Body of pancreas (tissue), 4 donors: ENCODE measurements around the gene TRMT44. TPM values are rescaled to one million over a fixed set of nuclear protein-coding genes. Genes with fewer than 3 reads are reported as not detected.

Experiments used
- ATAC-seq: fragments of 150-250 bp; one replicate; pipeline ENCODE4 v1.9.1; 2016
- DNase-seq, 4 donors: peaks; one replicate each; pipeline ENCODE4 v3.0.0-alpha.2; 2019
- H3K27ac ChIP-seq, 4 donors: fragments of 200-600 bp; sonication (generic); 1 replicate in 3 of 4; 2 replicates in 1 of 4; pipeline versions ENCODE4 v1.5.1 to v1.6.1; 2016 to 2019; ENCODE audit warnings: mild to moderate bottlenecking in 1 of 4, mixed read lengths in 1 of 4, moderate library complexity in 1 of 4
- H3K27me3 ChIP-seq, 2 donors: fragments of 200-600 bp; sonication (generic); one replicate each; pipeline ENCODE4 v1.6.0; 2016; ENCODE audit warnings: mild to moderate bottlenecking in 1 of 2
- H3K36me3 ChIP-seq, 2 donors: fragments of 200-600 bp; sonication (generic); replicated peaks in 1 of 2; 2 replicates each; pipeline ENCODE4 v1.5.1; 2016; ENCODE audit warnings: low read depth in 2 of 2; ENCODE audit not compliant: insufficient read depth in 1 of 2
- H3K4me1 ChIP-seq: fragments of 200-600 bp; sonication (generic); one replicate; pipeline ENCODE4 v1.6.0; 2016
- H3K4me3 ChIP-seq, 2 donors: fragments of 200-600 bp; sonication (generic); 1 replicate in 1 of 2; 2 replicates in 1 of 2; pipeline ENCODE4 v1.5.1; 2016 to 2019
- H3K9me3 ChIP-seq, 3 donors: fragments of 200-600 bp; sonication (generic); 1 replicate in 2 of 3; 2 replicates in 1 of 3; pipeline ENCODE4 v1.5.1; 2016
- CTCF ChIP-seq, 7 experiments: fragments of 450-650 bp in 4 of 7; fragments of 200-600 bp in 3 of 7; sonication (generic) in 3 of 7; IDR thresholded peaks; one replicate each; pipeline ENCODE4 v1.5.1; 2016 to 2019; ENCODE audit warnings: antibody characterized with exemption in 7 of 7
- POLR2A ChIP-seq, 3 donors: fragments of 450-650 bp; IDR thresholded peaks; one replicate each; pipeline ENCODE4 v1.6.1; 2016; ENCODE audit warnings: antibody characterized with exemption in 3 of 3, mild to moderate bottlenecking in 2 of 3
- WGBS, 2 donors: methylation state at CpG; one replicate each; pipeline ENCODE4 v1.1.5; 2017; 5-methylcytosine and 5-hydroxymethylcytosine counted together
- intact Hi-C: fragments of 100-400 bp; cut with DNase I; formaldehyde crosslinking; loops from one replicate; pipeline ENCODE4 v1.15.1; 2023
- total RNA-seq, 2 donors: library from RNA; depleted of rRNA; stranded (reverse); fragments of >200 nt; gene quantifications; one replicate each; pipeline ENCODE4 v1.1.0, GENCODE V29; 2016

TRMT44 gene
- total RNA-seq, 2 donors from 2014 or later, result 13.2 to 60.0 TPM

GRCh38 chr4:8503801-8504200 is 63.2 kb downstream of the TRMT44 start:
- 36 to 46% methylated on average over 5 to 11 of the region's 11 CpGs for WGBS, 2 donors
- no peaks in the 10 kb centered on the region for H3K27me3 ChIP-seq
- no peak for ATAC-seq
- no peaks in the 10 kb centered on the region for H3K9me3 ChIP-seq
- H3K36me3 ChIP-seq, result no peaks in the 10 kb centered on the region
- peak in 1 of 7 experiments; percentile 8 for TF ChIP-seq CTCF (IDR thresholded peaks at IDR 0.05)
- TF ChIP-seq POLR2A (IDR thresholded peaks at IDR 0.05), result no peak
- peak in 1 of 4 donors; percentile 25 for DNase-seq
- intact Hi-C loops, result no loop called here
- H3K4me3 ChIP-seq, result no peak overlapping the region
- peaks cover 39% of the 10 kb centered on the region for H3K4me1 ChIP-seq
- H3K27ac ChIP-seq, result peak overlapping the region in 2 of 4 donors; percentile 27 to 43

GRCh38 chr4:8504279-8505007 is 63.9 kb downstream of the TRMT44 start:
- WGBS, 2 donors, result 30 to 36% methylated on average over 15 of the region's 15 CpGs
- H3K4me1 ChIP-seq, result peaks cover 39% of the 10 kb centered on the region
- peak; percentile 50 for ATAC-seq
- H3K36me3 ChIP-seq, result no peaks in the 10 kb centered on the region
- peak overlapping the region in 2 of 4 donors; percentile 27 to 43 for H3K27ac ChIP-seq
- H3K4me3 ChIP-seq, result no peak overlapping the region
- TF ChIP-seq CTCF (IDR thresholded peaks at IDR 0.05), result no peak
- no peak for TF ChIP-seq POLR2A (IDR thresholded peaks at IDR 0.05)
- peak; percentile 49 to 72 (median 62) for DNase-seq
- intact Hi-C loops, result no loop called here
- no peaks in the 10 kb centered on the region for H3K9me3 ChIP-seq
- no peaks in the 10 kb centered on the region for H3K27me3 ChIP-seq

- intact Hi-C loops, result no loop called here
- no peaks in the 10 kb centered on the region for H3K9me3 ChIP-seq
- WGBS, 2 donors, result 60 to 90% methylated on average over 1 to 6 of the region's 7 CpGs
Measured at GRCh38 chr4:8505229-8505628, 64.7 kb downstream of the TRMT44 start.

GRCh38 chr4:8506006-8506372 is 65.4 kb downstream of the TRMT44 start:
- Histone ChIP-seq H3K27me3 (no peaks in the 10 kb centered on the region), H3K36me3 (no peaks in the 10 kb centered on the region), H3K27ac (peak overlapping the region in 3 of 4 donors; percentile 40 to 77 (median 41)), H3K4me1 (peaks cover 39% of the 10 kb centered on the region), H3K4me3 (no peak overlapping the region), H3K9me3 (no peaks in the 10 kb centered on the region)
- no peak for DNase-seq
- ATAC-seq, result no peak
- intact Hi-C loops, result no loop called here
- WGBS, 2 donors, result 63 to 66% methylated on average over 5 of the region's 5 CpGs
- TF ChIP-seq POLR2A (IDR thresholded peaks at IDR 0.05), result no peak
- TF ChIP-seq CTCF (IDR thresholded peaks at IDR 0.05), result no peak

More at GRCh38 chr4:8505229-8505628, 64.7 kb downstream of the TRMT44 start:
- Histone ChIP-seq H3K27ac (no peak overlapping the region), H3K4me1 (peaks cover 39% of the 10 kb centered on the region), H3K36me3 (no peaks in the 10 kb centered on the region), H3K4me3 (no peak overlapping the region), H3K27me3 (no peaks in the 10 kb centered on the region)
- TF ChIP-seq POLR2A (IDR thresholded peaks at IDR 0.05) (no peak), CTCF (IDR thresholded peaks at IDR 0.05) (no peak)
- ATAC-seq (no peak), DNase-seq (no peak)
